T-helper 2 cell treated with Interferon-gamma antibody and Interleukin-4, amounts not matched to agents 100 ng/mL and 5 ng/mL, for 36 hours (primary cell): ENCODE measurements around the gene LARP4B. TPM values are rescaled to one million over a fixed set of nuclear protein-coding genes. Genes with fewer than 3 reads are reported as not detected.

Experiments
- intact Hi-C: fragments of 100-400 bp; cut with micrococcal nuclease; formaldehyde crosslinking; loops from one replicate; pipeline ENCODE4 v1.15.1; 2023
- total RNA-seq: library from RNA; stranded (reverse); gene quantifications from 2 replicates; pipeline ENCODE4 v1.2.3, GENCODE V29; 2022

Gene LARP4B
- total RNA-seq, 1 donor from 2014 or later = 117 TPM

DNA sequence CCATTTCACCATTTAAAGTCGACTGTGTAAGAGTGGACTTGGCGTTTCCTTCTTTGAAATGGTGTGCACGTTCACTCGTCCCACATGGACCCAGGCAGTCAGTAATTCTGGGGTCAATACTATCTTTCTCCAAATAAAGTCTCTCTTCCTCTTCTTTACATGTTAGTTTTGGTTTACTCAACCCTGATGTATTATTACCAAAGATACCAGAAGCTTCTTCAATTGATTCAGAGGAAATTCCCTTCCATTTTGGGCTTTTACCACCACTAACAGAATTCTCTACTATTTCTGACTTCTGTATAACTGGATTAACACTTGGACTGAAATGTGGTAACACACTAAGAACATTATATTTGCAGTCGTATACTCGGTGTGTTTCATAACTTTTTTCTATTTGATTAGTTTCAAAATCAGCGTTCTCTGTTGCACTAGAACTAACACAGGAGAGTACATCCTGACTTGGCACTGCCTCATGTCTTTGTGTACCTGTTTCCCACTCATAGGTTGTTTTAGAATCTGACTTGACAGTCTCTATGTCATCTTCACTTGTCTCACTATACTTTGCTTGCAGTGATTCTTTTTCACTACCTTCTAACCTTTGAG lies 60.8 kb downstream of the LARP4B start:
- intact Hi-C loops = no loop called here

DNA sequence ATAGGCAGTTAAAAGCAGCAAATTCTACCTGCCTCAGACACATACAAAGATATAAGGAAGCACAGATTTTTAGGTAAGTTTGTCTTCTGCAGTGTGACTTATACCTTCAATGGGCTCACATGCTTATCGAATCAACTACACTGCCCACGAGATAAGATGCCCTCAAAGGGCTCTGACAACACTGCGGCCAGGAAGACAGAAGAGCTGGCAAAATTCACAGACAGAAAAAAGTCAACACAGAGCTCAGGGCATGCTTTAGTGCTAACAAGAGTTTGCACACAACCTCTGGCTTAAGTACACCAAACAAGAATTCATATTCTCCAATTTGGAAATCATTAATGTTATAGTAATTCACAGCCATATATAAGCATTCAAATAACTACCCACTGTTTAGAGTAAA lies 62.3 kb downstream of the LARP4B start:
- intact Hi-C loops = no loop called here

DNA sequence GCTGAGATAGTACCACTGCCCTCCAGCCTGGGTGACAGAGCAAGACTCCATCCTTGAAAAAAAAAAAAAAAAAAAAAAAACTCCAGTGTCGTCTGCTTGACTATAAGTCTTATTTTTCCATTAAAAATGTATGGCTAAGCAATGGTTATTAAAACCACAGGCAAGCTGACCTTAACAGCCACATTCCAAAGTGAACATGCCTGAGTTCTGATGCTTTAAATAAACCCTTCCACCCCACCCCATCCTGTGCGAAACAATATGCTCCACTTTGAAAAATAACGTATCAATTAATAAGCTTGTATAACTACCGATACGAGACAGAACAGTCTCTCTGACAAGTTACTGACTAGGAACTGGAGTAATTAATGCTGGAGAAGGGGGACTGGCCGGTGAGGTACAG lies 63.7 kb downstream of the LARP4B start:
- intact Hi-C loops = no loop called here

DNA sequence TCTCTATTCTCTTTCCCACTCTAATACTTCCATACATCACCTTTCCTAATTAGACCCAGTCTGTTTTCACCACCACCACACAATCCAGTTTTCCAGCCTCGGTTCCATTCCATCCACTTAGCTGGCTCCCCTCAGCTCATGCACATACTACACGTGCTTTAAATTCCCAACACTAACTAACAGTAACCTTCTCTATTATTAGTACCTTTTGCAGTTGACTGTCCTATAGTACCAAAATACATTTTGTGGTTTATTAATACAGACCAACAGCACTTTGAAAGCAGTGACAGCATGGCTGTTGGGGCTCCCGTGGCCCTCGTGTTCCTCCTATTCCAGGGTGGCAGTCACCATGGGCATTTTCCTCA lies 64.9 kb downstream of the LARP4B start:
- intact Hi-C loops = no loop called here

DNA sequence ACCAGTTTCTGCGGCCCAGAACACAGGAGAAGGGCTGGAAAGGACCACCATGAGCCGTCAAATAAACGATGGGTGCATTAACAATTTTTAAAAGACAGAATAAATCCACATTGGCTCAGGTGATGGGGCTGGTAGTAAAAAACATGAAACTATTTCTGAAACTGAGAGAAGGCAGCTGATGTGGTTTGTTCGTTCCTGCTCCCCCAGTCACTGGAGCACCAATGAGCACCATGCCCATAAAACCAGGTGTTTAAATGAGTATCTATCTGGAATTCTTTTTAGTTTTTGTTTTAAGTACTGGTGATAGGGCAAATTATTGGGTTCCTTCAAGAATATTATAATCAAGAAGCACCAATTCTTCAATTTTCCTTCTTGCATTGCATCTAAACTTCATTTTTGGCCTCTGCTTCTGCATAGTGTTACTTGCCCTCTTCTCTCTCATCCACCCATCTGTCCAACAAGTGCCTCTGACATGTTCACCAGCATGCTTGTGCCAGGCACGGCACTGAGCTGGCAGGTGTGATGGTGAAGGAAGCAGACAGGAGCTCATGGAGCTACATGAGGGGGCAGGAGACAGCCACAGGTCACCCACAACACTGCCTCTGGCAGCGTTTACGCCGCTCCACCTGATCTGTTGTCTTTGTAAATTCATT lies 65.5 kb downstream of the LARP4B start:
- intact Hi-C loops = no loop called here

DNA sequence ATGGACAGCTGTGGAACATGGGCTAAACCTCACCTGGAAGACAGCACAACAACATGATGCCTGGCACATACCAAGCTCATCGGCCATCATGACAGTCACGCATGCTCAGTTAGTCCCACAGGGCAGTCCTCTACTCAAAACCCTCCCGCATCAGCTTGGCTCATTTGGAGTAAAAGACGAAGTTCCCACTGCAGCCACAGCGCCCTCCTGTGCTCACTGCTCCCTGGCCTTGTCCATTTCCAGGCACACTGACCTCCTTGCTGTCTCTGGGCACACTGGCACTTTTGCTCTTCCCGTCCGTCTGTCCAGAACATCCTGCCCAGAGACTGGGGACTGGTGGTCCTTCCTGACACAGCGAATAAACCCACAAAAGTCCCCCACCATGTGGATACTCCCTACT lies 66.2 kb downstream of the LARP4B start:
- intact Hi-C loops = no loop called here

DNA sequence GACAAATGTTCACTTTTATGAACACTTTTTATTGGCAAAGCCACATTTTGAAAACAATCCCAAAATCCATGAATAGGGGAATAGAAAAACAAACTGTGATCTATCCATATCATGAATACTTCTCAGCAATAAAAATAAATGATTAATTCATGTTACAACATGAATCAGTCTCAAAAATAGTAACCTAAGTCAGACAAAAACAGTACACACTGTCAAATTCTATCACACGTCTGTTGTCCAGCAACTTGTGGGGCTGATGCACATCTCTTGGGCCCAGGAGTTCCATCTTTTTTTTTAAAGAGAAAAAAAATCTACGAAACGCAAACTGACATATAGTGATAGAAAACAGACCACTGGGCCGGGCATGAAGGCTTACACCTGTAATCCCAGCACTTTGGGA lies 71.0 kb downstream of the LARP4B start:
- intact Hi-C loops = no loop called here

DNA sequence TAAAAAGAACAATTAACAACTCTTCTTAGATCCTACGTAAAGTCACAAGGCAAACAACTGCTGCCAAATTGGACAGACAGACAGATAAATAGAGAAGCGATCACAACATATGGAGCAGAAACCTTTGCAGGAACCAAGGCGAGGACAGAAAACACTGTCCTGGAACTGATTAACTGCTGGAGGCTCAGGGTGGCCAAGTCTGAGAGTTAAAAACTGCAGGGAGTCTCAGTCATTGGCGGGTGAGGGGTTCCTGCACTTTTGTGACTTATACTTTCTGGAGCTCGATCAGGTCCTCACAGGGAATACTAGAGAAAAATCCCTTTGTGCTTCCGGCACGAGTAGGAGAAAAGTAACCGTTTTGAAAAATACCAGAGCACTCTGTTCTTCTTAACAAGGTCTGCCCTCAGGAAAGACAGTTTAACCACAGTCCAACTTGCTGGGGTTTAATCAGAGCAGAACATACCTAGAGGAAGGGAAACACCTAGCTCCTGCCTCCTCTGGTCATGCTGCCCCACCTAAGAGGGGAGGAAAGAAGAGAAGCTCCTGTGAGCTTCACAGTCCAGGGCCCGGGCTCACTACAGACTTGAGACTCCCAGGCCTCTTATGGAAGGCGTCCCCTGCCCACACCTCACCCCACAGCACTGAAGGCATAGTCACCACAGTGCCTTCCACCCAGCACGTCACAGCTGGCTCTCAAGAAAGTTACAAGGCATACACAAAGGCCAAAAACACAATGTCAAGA lies 74.9 kb downstream of the LARP4B start:
- intact Hi-C loops = no loop called here

DNA sequence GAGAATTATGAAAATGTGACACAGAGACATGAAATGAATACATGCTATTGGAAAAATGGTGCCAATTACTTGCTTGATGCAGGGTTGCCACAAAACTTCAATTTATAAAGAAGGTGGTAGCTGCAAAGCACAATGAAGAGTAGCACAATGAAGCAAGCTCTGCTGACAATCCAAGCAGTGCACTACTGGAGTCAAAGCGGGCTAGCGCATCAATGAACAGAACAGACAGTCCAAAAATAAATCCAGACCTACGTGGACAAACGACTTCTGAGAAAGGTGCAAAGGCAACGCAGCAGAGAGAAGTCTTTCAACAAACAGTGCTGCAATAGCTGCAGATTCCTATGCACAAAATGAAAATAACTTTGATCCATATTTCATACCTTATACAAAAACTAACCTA lies 75.8 kb downstream of the LARP4B start:
- intact Hi-C loops = no loop called here

DNA sequence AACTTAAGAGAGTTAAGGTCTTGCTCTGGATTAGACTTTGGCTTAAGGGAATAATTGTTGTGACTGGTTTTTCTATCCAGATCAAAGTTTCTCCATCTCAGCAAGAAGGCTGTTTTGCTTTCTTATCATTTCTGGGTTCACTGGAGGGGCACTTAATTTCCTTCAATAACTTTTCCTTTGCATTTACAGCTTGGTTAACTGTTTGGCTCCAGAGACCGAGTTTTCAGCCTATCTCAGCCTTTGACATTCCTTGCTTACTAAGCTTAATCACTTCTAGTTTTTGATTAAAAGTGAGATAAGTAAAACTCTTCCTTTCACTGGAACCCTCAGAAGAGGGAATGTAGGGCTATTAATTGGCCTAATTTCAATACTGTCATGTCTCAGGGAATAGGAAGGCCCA lies 76.4 kb downstream of the LARP4B start:
- intact Hi-C loops = no loop called here

DNA sequence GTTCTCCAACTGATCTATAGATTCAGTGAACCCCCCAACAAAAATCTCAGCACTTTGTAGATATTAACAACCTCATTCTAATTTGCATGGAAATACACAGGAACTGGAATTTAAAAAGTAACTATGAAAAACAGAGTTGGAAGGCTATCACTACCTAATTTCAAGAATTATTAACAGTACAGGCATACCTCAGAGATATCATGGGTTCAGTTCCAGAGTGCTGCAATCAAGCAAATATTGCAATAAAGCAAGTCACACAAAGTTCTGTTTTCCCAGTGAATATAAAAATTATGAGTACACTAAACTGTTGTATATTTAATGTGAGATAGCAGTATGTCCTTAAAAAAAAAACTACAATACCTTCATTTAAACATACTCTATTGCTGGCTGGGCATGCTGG lies 78.5 kb downstream of the LARP4B start:
- intact Hi-C loops = no loop called here

DNA sequence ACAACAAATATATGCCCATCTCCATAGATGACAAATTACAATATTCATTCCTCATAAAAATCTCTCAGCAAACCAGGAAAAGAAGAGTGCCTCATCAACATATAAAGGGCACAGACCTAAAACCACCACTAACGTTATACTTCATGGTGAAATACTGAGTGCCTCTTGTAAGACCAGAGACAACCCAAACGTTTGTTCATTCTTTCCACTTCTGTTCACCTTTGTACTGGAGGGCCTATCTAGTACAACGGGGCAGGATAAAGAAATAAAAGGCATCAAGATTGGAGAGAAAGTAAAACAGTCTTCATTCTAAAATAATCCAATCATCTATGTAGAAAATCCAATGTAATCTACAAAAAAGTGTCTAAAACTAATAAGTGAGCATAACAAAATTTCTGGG lies 79.1 kb downstream of the LARP4B start:
- intact Hi-C loops = no loop called here

DNA sequence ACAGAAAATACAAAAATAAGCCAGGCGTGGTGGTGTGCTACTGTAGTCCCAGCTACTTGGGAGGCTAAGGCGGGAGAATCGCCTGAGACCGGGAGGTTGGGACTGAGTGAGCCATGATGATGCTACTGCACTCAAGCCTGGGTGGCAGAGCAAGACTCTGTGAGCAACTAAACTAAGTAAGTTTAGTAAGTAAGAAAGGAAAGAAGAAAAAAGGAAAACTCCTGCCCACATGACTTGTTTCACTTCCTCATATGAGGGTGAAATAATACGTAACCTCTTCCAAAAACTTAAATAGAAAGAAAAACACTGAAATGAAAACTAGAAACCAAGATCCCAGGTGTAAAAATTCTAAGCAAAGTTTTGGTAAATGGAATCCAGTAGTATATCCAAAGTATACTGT lies 79.6 kb downstream of the LARP4B start:
- intact Hi-C loops = no loop called here

DNA sequence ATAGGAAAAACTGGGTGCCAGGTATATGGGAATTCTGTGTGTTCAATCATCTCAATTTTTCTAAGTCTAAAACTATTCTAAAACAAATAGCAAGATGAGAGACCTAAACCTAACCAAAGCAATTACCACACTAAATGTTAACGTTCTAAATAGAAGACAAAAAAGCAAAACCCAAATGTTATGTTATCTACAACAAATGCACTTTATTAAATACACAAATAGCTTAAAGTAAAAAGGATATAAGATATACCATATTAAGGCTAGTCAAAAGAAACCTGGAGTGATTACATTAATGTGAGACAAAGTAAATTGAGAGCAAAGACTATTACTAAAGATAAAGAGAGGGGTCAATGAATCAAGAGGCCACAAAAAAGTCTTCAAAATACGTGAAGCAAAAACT lies 81.4 kb downstream of the LARP4B start:
- intact Hi-C loops = no loop called here

DNA sequence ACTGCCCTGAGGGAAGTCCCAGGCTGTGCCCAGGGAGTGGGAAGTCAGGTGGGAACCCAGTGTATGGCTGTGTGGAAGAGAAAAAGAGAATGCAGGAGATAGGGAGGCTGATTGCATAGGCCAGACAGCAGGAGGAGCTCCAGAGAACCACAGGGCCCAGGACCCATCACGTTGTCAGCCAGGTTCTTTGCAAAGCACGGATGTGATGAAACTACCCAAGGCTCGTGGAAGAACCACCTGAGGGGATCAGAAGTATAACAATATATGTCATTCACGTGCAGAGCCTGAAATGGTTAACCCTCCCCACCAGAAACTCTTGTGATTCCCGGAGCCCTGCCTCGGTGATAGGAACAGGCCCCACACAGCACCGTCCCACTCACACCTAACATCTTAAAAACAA lies 83.6 kb downstream of the LARP4B start:
- intact Hi-C loops = no loop called here

DNA sequence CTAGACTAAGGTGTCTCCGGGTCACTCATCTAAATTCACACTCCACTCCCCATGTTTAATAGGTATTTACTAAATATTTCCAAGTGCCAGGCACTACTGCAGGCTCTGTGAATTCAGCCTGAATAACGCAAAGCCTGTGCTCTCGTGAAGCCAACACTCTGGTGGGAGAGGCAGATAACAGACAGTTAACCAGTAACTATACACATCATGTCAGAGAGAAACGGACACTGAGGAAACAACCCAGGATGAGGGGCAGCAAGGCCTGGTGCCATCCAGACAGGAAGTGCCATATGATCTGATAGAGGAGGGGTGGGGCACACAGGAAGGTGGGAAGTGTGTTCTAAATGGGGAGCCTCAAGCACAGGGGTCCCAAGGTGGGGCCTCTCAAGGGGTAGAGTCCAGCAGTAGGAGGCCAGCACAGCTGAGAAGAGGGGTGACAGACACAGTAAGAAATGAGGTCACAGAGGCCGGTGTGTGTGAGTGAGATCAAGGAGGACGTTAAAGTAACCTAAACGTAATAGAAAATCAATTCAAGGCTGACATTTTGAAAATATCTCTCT lies 85.3 kb downstream of the LARP4B start:
- intact Hi-C loops = no loop called here

DNA sequence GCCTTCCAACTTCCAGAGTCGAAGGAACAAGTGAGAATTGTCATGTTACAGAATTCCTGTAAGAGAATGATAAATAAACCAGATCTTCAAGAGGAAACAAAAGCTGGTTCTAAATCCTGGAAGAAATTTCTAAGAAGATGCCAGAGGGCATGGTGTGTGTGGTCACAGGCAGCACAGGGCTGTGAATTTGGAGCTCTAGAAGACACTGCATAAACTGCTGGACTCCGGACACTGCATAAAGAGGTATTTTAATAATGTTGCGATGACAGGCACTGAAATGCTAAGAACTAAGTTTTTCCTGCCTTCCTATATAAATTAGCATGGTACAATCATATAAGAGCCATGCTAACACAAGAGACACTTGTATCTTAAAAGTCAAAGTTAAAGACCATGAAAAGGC lies 86.0 kb downstream of the LARP4B start:
- intact Hi-C loops = no loop called here

DNA sequence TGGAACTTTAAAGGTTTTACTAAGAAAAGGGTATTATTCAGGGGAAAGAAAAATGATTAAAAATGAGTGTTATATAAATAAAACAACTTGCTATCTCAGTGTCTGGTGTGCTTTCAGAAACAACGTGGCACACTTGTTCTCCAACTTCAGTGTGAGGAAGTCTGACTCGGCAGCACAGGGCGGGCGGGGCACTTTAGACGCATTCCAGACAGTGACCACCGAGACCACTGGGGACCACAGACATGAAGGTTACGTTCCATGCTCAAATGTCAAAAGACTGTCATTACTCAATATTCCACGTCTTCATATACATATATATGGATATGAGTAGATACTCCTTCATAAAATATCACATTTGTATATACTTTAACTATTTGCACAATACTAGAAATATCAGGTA lies 87.0 kb downstream of the LARP4B start:
- intact Hi-C loops = no loop called here

DNA sequence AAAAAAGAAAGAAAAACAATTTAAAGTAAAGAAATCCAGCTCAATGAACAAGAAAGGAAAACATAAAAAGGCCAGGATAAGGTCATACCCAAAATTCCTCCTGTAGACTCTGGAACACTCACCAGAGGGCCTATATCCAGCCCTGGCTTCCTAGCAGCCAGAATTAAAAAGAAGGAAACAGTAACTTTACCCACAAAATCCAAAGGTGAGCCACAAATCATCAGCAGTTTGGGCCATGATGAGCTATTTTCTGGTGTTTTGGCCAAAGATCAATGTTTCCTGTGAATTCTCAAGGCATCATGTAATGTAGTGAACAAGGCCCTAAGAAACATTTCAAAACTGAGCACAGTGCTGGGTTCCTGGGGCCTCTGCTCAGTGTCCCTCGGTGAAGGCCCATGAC lies 87.8 kb downstream of the LARP4B start:
- intact Hi-C loops = no loop called here

DNA sequence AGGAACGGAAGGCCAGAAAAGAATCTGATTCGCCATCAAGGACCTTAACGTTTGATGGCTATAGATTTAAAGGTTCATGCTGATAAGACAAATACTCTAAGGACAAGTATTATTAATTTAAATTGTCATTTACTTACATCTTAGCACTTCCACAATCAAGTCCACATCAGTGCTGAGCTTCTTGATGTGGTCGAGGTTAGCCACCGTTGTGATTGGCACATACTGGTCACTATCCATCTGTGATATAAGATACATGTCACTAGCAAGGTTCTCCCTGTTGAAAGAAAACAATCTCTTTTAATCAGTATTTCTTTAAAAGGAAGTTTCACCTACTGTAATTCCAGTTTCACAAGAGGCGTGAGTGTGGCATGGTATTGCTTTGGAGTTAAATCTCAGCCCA lies 88.7 kb downstream of the LARP4B start:
- intact Hi-C loops = no loop called here

DNA sequence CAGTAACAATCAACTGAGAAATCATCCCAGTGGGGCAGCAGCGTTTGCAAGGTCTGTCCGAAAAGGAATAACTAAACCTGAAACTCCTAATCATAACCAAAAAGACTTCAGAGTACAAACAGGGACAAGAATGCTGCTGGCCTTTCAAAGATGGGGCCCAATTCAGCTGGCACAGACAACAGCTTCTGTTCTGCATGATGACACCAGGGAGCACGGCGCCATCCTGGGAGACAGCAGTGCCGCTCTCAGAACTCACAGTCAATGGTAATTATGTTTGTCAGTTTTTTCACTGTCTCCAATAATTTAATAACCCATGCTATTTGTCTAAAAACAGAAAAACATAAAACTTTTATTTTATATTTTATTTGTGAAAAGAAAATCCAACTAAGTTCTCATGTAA lies 90.0 kb downstream of the LARP4B start:
- intact Hi-C loops = no loop called here

DNA sequence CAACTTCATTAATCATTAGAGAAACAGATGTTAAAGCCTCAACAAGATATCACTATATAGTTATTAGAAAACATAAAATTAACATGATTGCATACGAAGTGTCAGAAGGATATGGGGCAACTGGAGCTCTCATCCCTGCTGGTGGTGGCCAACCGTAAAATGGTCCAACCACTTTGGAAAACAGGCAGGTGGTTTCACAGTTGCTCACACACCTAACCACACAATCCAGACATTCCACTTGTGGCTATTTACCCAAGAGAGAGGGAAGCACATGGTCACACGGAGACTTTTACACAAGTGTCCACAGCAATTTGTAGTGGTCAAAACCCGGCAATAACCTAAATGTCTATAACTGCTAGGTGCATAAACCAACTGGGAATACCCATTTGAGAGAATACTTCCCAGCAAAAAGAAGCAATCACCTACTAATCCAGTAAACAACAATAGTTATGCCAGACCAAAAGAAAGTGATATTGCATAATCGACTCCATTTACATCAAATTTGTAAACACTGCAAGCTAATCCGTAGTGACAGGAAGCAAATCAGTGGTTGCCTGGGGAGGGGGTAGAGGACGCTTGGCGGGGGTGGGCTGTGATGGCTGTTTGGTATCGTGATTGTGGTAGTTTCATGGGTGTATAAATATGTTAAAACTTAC lies 91.8 kb downstream of the LARP4B start:
- intact Hi-C loops = no loop called here
